Mesenchymal stem cell (in vitro differentiated cells and primary cell): ENCODE results near the gene AEBP2.

Experiments used
- DNase-seq: peaks from one replicate; pipeline ENCODE4 v3.0.0-alpha.2; 2013
- H2AFZ ChIP-seq: one replicate; pipeline ENCODE4 v1.6.1; 2013; ENCODE audit warnings: low read depth, mild to moderate bottlenecking, control low read depth, inconsistent platforms, low read length, moderate library complexity
- H2AK5ac ChIP-seq: 2 replicates; pipeline ENCODE4 v1.6.1; 2013; ENCODE audit warnings: low read length, moderate library complexity, mild to moderate bottlenecking, inconsistent platforms; ENCODE audit not compliant: severe bottlenecking
- H2BK120ac ChIP-seq: one replicate; pipeline ENCODE4 v1.6.1; 2013; ENCODE audit warnings: low read depth, mild to moderate bottlenecking, inconsistent platforms, low read length, moderate library complexity
- H2BK12ac ChIP-seq, 2 experiments: one replicate each; pipeline ENCODE4 v1.6.1; 2013; ENCODE audit warnings: inconsistent platforms in 2 of 2, low read length in 2 of 2, mild to moderate bottlenecking in 2 of 2, moderate library complexity in 2 of 2, control low read depth in 1 of 2
- H2BK15ac ChIP-seq: one replicate; pipeline ENCODE4 v1.6.1; 2013; ENCODE audit warnings: mild to moderate bottlenecking, low read depth, inconsistent platforms; ENCODE audit not compliant: poor library complexity, severe bottlenecking
- H2BK5ac ChIP-seq: 2 replicates; pipeline ENCODE4 v1.6.1; 2013; ENCODE audit warnings: low read depth, mild to moderate bottlenecking, low read length, control low read depth, inconsistent platforms; ENCODE audit not compliant: poor library complexity, severe bottlenecking
- H3K14ac ChIP-seq, 2 experiments: one replicate each; pipeline ENCODE4 v1.6.1; 2013; ENCODE audit warnings: inconsistent platforms in 2 of 2, low read length in 2 of 2, control low read depth in 1 of 2, mild to moderate bottlenecking in 1 of 2, moderate library complexity in 1 of 2
- H3K18ac ChIP-seq, 2 experiments: one replicate each; pipeline ENCODE4 v1.6.1; 2013; ENCODE audit warnings: inconsistent platforms in 2 of 2, low read length in 2 of 2, control low read depth in 1 of 2, low read depth in 1 of 2, mild to moderate bottlenecking in 1 of 2
- H3K23ac ChIP-seq, 2 experiments: one replicate each; pipeline ENCODE4 v1.6.1; 2013; ENCODE audit warnings: inconsistent platforms in 2 of 2, low read length in 2 of 2, mild to moderate bottlenecking in 2 of 2, moderate library complexity in 2 of 2, control low read depth in 1 of 2
- H3K27ac ChIP-seq: 2 replicates; pipeline ENCODE4 v1.5.1; 2013; ENCODE audit warnings: mild to moderate bottlenecking, moderate library complexity, low read length, control low read depth, inconsistent platforms; ENCODE audit not compliant: poor library complexity, severe bottlenecking
- H3K27me3 ChIP-seq, 2 experiments: 2 replicates each; pipeline versions ENCODE4 v1.6.1 to v1.7.0; 2013; ENCODE audit warnings: low read length in 2 of 2, mild to moderate bottlenecking in 2 of 2, moderate library complexity in 2 of 2, control low read depth in 1 of 2, inconsistent platforms in 1 of 2; ENCODE audit not compliant: control insufficient read depth in 1 of 2, insufficient read depth in 1 of 2
- H3K36me3 ChIP-seq, 2 experiments: 2 replicates each; pipeline versions ENCODE4 v1.6.1 to v1.7.0; 2013; ENCODE audit warnings: low read length in 2 of 2, control low read depth in 1 of 2, inconsistent platforms in 1 of 2, low read depth in 1 of 2, mild to moderate bottlenecking in 1 of 2; ENCODE audit not compliant: insufficient read depth in 2 of 2, control insufficient read depth in 1 of 2
- H3K4ac ChIP-seq, 2 experiments: one replicate each; pipeline ENCODE4 v1.6.1; 2013; ENCODE audit warnings: inconsistent platforms in 2 of 2, low read length in 2 of 2, mild to moderate bottlenecking in 2 of 2, moderate library complexity in 2 of 2, control low read depth in 1 of 2, low read depth in 1 of 2
- H3K4me1 ChIP-seq: 2 replicates; pipeline ENCODE4 v1.6.1; 2013; ENCODE audit warnings: low read depth, low read length, control low read depth; ENCODE audit not compliant: control insufficient read depth, insufficient read depth
- H3K4me2 ChIP-seq: 2 replicates; pipeline ENCODE4 v1.6.1; 2013; ENCODE audit warnings: low read length, mild to moderate bottlenecking, inconsistent platforms; ENCODE audit not compliant: poor library complexity, severe bottlenecking
- H3K4me3 ChIP-seq, 2 experiments: 2 replicates each; pipeline versions ENCODE4 v1.5.1 to v1.7.0; 2013; ENCODE audit warnings: low read length in 2 of 2, mild to moderate bottlenecking in 2 of 2, control low read depth in 1 of 2, low read depth in 1 of 2; ENCODE audit not compliant: insufficient read depth in 1 of 2
- H3K79me1 ChIP-seq: replicated peaks from 2 replicates; pipeline ENCODE4 v1.6.1; 2013; ENCODE audit warnings: mild to moderate bottlenecking, control low read depth, low read length, inconsistent platforms; ENCODE audit not compliant: poor library complexity, severe bottlenecking
- H3K9ac ChIP-seq: 2 replicates; pipeline ENCODE4 v1.7.0; 2013; ENCODE audit warnings: mild to moderate bottlenecking, low read length, moderate library complexity
- H3K9me3 ChIP-seq: 2 replicates; pipeline ENCODE4 v1.7.0; 2013; ENCODE audit warnings: mild to moderate bottlenecking, low read length; ENCODE audit not compliant: control insufficient read depth
- H4K8ac ChIP-seq: one replicate; pipeline ENCODE4 v1.6.1; 2013; ENCODE audit warnings: inconsistent platforms, mild to moderate bottlenecking, low read length, moderate library complexity
- H4K91ac ChIP-seq: one replicate; pipeline ENCODE4 v1.6.1; 2013; ENCODE audit warnings: mild to moderate bottlenecking, low read length, inconsistent platforms
- WGBS: methylation state at CpG from one replicate; pipeline ENCODE4 v1.1.7; 2013; ENCODE audit warnings: mixed read lengths; 5-methylcytosine and 5-hydroxymethylcytosine counted together

Gene AEBP2

GRCh38 chr12:19402211-19402610, 37.1 kb upstream of the AEBP2 start:
- no peak overlapping the region for H3K14ac ChIP-seq
- H2BK120ac ChIP-seq: no peak overlapping the region
- H3K4me2 ChIP-seq: no peak overlapping the region
- H3K4ac ChIP-seq: no peak overlapping the region
- no peak overlapping the region for H3K4me3 ChIP-seq
- WGBS: 97% methylated on average over 6 of the region's 6 CpGs
- H2AFZ ChIP-seq: no peak overlapping the region
- H3K9ac ChIP-seq: no peak overlapping the region
- H3K27ac ChIP-seq: no peak overlapping the region
- no peaks in the 10 kb centered on the region for H3K36me3 ChIP-seq
- DNase-seq: no peak
- no peak overlapping the region for H4K91ac ChIP-seq
- H2BK5ac ChIP-seq: no peak overlapping the region
- H2AK5ac ChIP-seq: no peak overlapping the region
- H2BK12ac ChIP-seq: no peak overlapping the region
- no peak overlapping the region for H4K8ac ChIP-seq
- no peak overlapping the region for H3K23ac ChIP-seq
- H3K79me1 ChIP-seq: no peaks in the 10 kb centered on the region
- H2BK15ac ChIP-seq: no peak overlapping the region
- H3K9me3 ChIP-seq: no peaks in the 10 kb centered on the region
- H3K18ac ChIP-seq: no peak overlapping the region
- H3K27me3 ChIP-seq: no peaks in the 10 kb centered on the region
- peaks cover 9% of the 10 kb centered on the region for H3K4me1 ChIP-seq

- WGBS: 87% methylated on average over 4 of the region's 4 CpGs
These were observed 36.4 kb upstream of the AEBP2 start for GRCh38 chr12:19402743-19403431.

GRCh38 chr12:19404242-19404880, 34.9 kb upstream of the AEBP2 start:
- no peaks in the 10 kb centered on the region for H3K36me3 ChIP-seq
- H3K27me3 ChIP-seq: no peaks in the 10 kb centered on the region
- H3K4me1 ChIP-seq: peaks cover 9% of the 10 kb centered on the region
- H3K9ac ChIP-seq: no peak overlapping the region
- WGBS: 90% methylated on average over 16 of the region's 16 CpGs
- H3K4ac ChIP-seq: no peak overlapping the region
- no peak overlapping the region for H4K91ac ChIP-seq
- H3K9me3 ChIP-seq: no peaks in the 10 kb centered on the region
- H2BK12ac ChIP-seq: no peak overlapping the region
- no peak overlapping the region for H2AFZ ChIP-seq
- H2BK5ac ChIP-seq: no peak overlapping the region
- H4K8ac ChIP-seq: no peak overlapping the region
- no peaks in the 10 kb centered on the region for H3K79me1 ChIP-seq
- no peak overlapping the region for H3K27ac ChIP-seq
- no peak overlapping the region for H3K23ac ChIP-seq
- DNase-seq: no peak
- H3K4me3 ChIP-seq: peak overlapping the region in 1 of 2 experiments; percentile 20
- no peak overlapping the region for H2BK120ac ChIP-seq
- H3K4me2 ChIP-seq: no peak overlapping the region
- no peak overlapping the region for H3K18ac ChIP-seq
- H2BK15ac ChIP-seq: no peak overlapping the region
- H3K14ac ChIP-seq: no peak overlapping the region
- H2AK5ac ChIP-seq: no peak overlapping the region

More at GRCh38 chr12:19402743-19403431, 36.4 kb upstream of the AEBP2 start:
- H3K4ac ChIP-seq: no peak overlapping the region
- H2BK120ac ChIP-seq: no peak overlapping the region
- H3K14ac ChIP-seq: no peak overlapping the region
- no peak overlapping the region for H3K23ac ChIP-seq
- H2BK12ac ChIP-seq: no peak overlapping the region
- no peaks in the 10 kb centered on the region for H3K27me3 ChIP-seq
- no peaks in the 10 kb centered on the region for H3K79me1 ChIP-seq
- H3K4me1 ChIP-seq: peaks cover 9% of the 10 kb centered on the region
- H4K91ac ChIP-seq: no peak overlapping the region
- H3K18ac ChIP-seq: no peak overlapping the region
- no peak overlapping the region for H3K4me2 ChIP-seq
- no peak overlapping the region for H3K9ac ChIP-seq
- H2BK5ac ChIP-seq: no peak overlapping the region
- H4K8ac ChIP-seq: peak overlapping the region; percentile 27
- no peak overlapping the region for H2AK5ac ChIP-seq
- H3K4me3 ChIP-seq: no peak overlapping the region
- H2BK15ac ChIP-seq: no peak overlapping the region
- no peaks in the 10 kb centered on the region for H3K9me3 ChIP-seq
- peak; percentile 63 for DNase-seq
- H3K27ac ChIP-seq: no peak overlapping the region
- no peaks in the 10 kb centered on the region for H3K36me3 ChIP-seq
- H2AFZ ChIP-seq: peak overlapping the region; percentile 51

DNA sequence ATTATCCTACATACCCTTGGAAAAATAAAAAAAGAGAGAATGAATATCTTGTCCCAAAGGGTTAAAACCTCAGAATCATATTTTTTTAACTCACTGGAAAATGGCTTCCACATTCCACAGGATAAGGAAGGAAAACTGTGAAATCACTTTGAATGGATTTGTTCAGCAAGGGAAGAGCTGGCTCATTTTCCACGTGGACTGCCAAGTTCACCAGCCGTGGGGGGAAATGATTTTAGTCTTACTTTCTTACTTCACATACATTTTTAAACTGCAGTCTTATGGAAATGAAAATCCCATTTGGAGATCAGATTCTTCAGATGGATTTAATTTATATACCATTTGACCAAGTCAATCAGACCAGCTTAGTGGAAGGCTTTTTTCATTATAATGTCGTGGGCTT, 29.9 kb upstream of the AEBP2 start:
- no peak overlapping the region for H4K8ac ChIP-seq
- H3K27me3 ChIP-seq: no peaks in the 10 kb centered on the region
- H3K4me2 ChIP-seq: no peak overlapping the region
- no peak overlapping the region for H2BK120ac ChIP-seq
- H2BK15ac ChIP-seq: peak overlapping the region; percentile 28
- no peak overlapping the region for H4K91ac ChIP-seq
- H2BK5ac ChIP-seq: no peak overlapping the region
- no peak overlapping the region for H3K18ac ChIP-seq
- no peak overlapping the region for H2BK12ac ChIP-seq
- no peaks in the 10 kb centered on the region for H3K79me1 ChIP-seq
- H3K4me3 ChIP-seq: no peak overlapping the region
- H3K23ac ChIP-seq: no peak overlapping the region
- H2AK5ac ChIP-seq: no peak overlapping the region
- no peak overlapping the region for H3K14ac ChIP-seq
- H2AFZ ChIP-seq: no peak overlapping the region
- no peak overlapping the region for H3K4ac ChIP-seq
- no peaks in the 10 kb centered on the region for H3K4me1 ChIP-seq
- DNase-seq: no peak
- H3K9me3 ChIP-seq: no peaks in the 10 kb centered on the region
- WGBS: no CpG with 5 or more reads among the region's 3 CpGs
- H3K9ac ChIP-seq: no peak overlapping the region
- no peak overlapping the region for H3K27ac ChIP-seq
- H3K36me3 ChIP-seq: no peaks in the 10 kb centered on the region
